ENCODE data around the gene ANXA6. TPM values are rescaled to one million over a fixed set of nuclear protein-coding genes. Genes with fewer than 3 reads are reported as not detected.

The ANXA6 gene
- total and polyA plus RNA-seq, 2 donors (not counting 1 experiment from before 2014, with no cell fraction given): 136 to 300 TPM

GRCh38 chr5:151078490-151079262 is 78.9 kb downstream of the ANXA6 start:
- TF ChIP-seq CTCF (IDR thresholded peaks at IDR 0.05): no peak
- TF ChIP-seq EZH2 (IDR thresholded peaks at IDR 0.05; ENCODE audit: borderline replicate concordance, insufficient read depth, low read depth, low read length, poor library complexity, severe bottlenecking): no peak
- peaks cover 68 to 76% of the 10 kb centered on the region in 2 donors for H3K4me1 ChIP-seq (ENCODE audit: control insufficient read depth in 2 of 2, insufficient read depth in 2 of 2, low read length in 2 of 2)
- peak overlapping the region; percentile 87 for H3K4me3 Mint-ChIP-seq
- H3K79me2 ChIP-seq (ENCODE audit: control insufficient read depth, insufficient read depth, low read length): peaks cover 98% of the 10 kb centered on the region
- H3K27ac ChIP-seq (ENCODE audit: low read length in 2 of 2): peak overlapping the region; percentile 34 to 100
- intact Hi-C loops (cut with micrococcal nuclease): loop anchor here (1.0 kb wide), 3 partner anchors 9 to 37 kb away; no protein-coding TSS in a partner anchor
- peak overlapping the region; percentile 87 for H3K4me2 ChIP-seq (replicated peaks; ENCODE audit: low read depth, low read length, poor library complexity, severe bottlenecking)
- peaks cover 0 to under 1% (median 0%) of the 10 kb centered on the region in 3 donors for H3K9me3 ChIP-seq (ENCODE audit: control extremely low read depth in 1 of 3, control insufficient read depth in 2 of 3, insufficient read depth in 1 of 3, low read length in 2 of 3)
- H4K20me1 ChIP-seq (ENCODE audit: control insufficient read depth, insufficient read depth, low read length, poor library complexity, severe bottlenecking): peaks cover 70% of the 10 kb centered on the region
- no peak overlapping the region for H2AFZ ChIP-seq (ENCODE audit: insufficient read depth, low read depth, low read length, poor library complexity, severe bottlenecking)
- peak overlapping the region; percentile 88 for H3K27ac Mint-ChIP-seq
- H3K27me3 Mint-ChIP-seq: no peaks in the 10 kb centered on the region
- peaks cover 4 to 32% of the 10 kb centered on the region in 2 experiments for H3K36me3 ChIP-seq (replicated peaks in 1 of 2; ENCODE audit: control extremely low read depth in 1 of 2, control insufficient read depth in 1 of 2, extremely low read depth in 1 of 2, insufficient read depth in 2 of 2, low read length in 1 of 2)
- H3K27me3 ChIP-seq (replicated peaks in 1 of 4; ENCODE audit: control extremely low read depth in 1 of 4, control insufficient read depth in 3 of 4, insufficient read depth in 4 of 4, low read length in 3 of 4): no peaks in the 10 kb centered on the region
- ChIA-PET POLR2A (interaction anchor here (0.6 to 2.4 kb wide), 8 partner anchors 9 to 476 kb away, joined by 3 to 13 read pairs (median 4); no protein-coding TSS in a partner anchor), CTCF (interaction anchor here (0.6 to 8.0 kb wide), 10 partner anchors 11 to 86 kb away, joined by 3 to 85 read pairs (median 5); partner anchors contain the start of gene ANXA6)
- ATAC-seq (ENCODE audit: low read depth) (peak; percentile 25), DNase-seq (peak; percentile 61)
- H3K4me1 Mint-ChIP-seq: peaks cover 79% of the 10 kb centered on the region
- H3K4me3 ChIP-seq (ENCODE audit: control extremely low read depth in 1 of 5, extremely low read depth in 1 of 5, insufficient read depth in 1 of 5, low read depth in 2 of 5, low read length in 4 of 5): peak overlapping the region in 4 of 5 experiments; percentile 16 to 41 (median 30)
- H3K9me3 Mint-ChIP-seq (ENCODE audit: insufficient read depth): no peaks in the 10 kb centered on the region
- H3K9ac ChIP-seq (ENCODE audit: low read length): peak overlapping the region; percentile 94
- WGBS (ENCODE audit: insufficient coverage): 47% methylated on average over 11 of the region's 16 CpGs

Measured in B cell (primary cell).